ENCODE results near the gene RELT. TPM values are rescaled to one million over a fixed set of nuclear protein-coding genes. Genes with fewer than 3 reads are reported as not detected.

The RELT gene
- total RNA-seq, 1 donor from 2014 or later: 3.5 TPM

GRCh38 chr11:73343076-73343873 is 32.9 kb upstream of the RELT start:
- H3K4me1 Mint-ChIP-seq (ENCODE audit: low read depth): peaks cover 29% of the 10 kb centered on the region
- peak overlapping the region; percentile 51 for H3K27ac Mint-ChIP-seq (ENCODE audit: unreplicated experiment)
- no peak overlapping the region for H3K4me3 Mint-ChIP-seq (ENCODE audit: unreplicated experiment)
- H3K27me3 Mint-ChIP-seq (ENCODE audit: low read depth): no peaks in the 10 kb centered on the region
- no peak for TF ChIP-seq CTCF (IDR thresholded peaks at IDR 0.05)
- DNase-seq (ENCODE audit: low spot score): no peak
- no peaks in the 10 kb centered on the region for H3K9me3 Mint-ChIP-seq (ENCODE audit: low read depth)
- H3K36me3 Mint-ChIP-seq (ENCODE audit: low read depth): peaks cover 10% of the 10 kb centered on the region

GRCh38 chr11:73344191-73344607 is 32.0 kb upstream of the RELT start:
- no peaks in the 10 kb centered on the region for H3K9me3 Mint-ChIP-seq (ENCODE audit: low read depth)
- no peak overlapping the region for H3K4me3 Mint-ChIP-seq (ENCODE audit: unreplicated experiment)
- peaks cover 26% of the 10 kb centered on the region for H3K4me1 Mint-ChIP-seq (ENCODE audit: low read depth)
- TF ChIP-seq CTCF (IDR thresholded peaks at IDR 0.05): no peak
- no peak for DNase-seq (ENCODE audit: low spot score)
- no peaks in the 10 kb centered on the region for H3K27me3 Mint-ChIP-seq (ENCODE audit: low read depth)
- no peak overlapping the region for H3K27ac Mint-ChIP-seq (ENCODE audit: unreplicated experiment)
- H3K36me3 Mint-ChIP-seq (ENCODE audit: low read depth): peaks cover 11% of the 10 kb centered on the region

GRCh38 chr11:73345481-73346160 is 30.6 kb upstream of the RELT start:
- H3K4me1 Mint-ChIP-seq (ENCODE audit: low read depth): peaks cover 27% of the 10 kb centered on the region
- DNase-seq (ENCODE audit: low spot score): no peak
- TF ChIP-seq CTCF (IDR thresholded peaks at IDR 0.05): no peak
- H3K27ac Mint-ChIP-seq (ENCODE audit: unreplicated experiment): peak overlapping the region; percentile 41
- no peaks in the 10 kb centered on the region for H3K9me3 Mint-ChIP-seq (ENCODE audit: low read depth)
- no peaks in the 10 kb centered on the region for H3K27me3 Mint-ChIP-seq (ENCODE audit: low read depth)
- peaks cover 11% of the 10 kb centered on the region for H3K36me3 Mint-ChIP-seq (ENCODE audit: low read depth)
- H3K4me3 Mint-ChIP-seq (ENCODE audit: unreplicated experiment): no peak overlapping the region

GRCh38 chr11:73346186-73346935 is 29.8 kb upstream of the RELT start:
- Mint-ChIP-seq H3K9me3 (ENCODE audit: low read depth) (no peaks in the 10 kb centered on the region), H3K4me1 (ENCODE audit: low read depth) (peaks cover 34% of the 10 kb centered on the region), H3K27me3 (ENCODE audit: low read depth) (no peaks in the 10 kb centered on the region), H3K36me3 (ENCODE audit: low read depth) (peaks cover 11% of the 10 kb centered on the region), H3K4me3 (ENCODE audit: unreplicated experiment) (no peak overlapping the region), H3K27ac (ENCODE audit: unreplicated experiment) (no peak overlapping the region)
- DNase-seq (ENCODE audit: low spot score): no peak
- no peak for TF ChIP-seq CTCF (IDR thresholded peaks at IDR 0.05)

- no peak for DNase-seq (ENCODE audit: low spot score)
- peaks cover 11% of the 10 kb centered on the region for H3K36me3 Mint-ChIP-seq (ENCODE audit: low read depth)
- peak overlapping the region; percentile 59 for H3K27ac Mint-ChIP-seq (ENCODE audit: unreplicated experiment)
- no peaks in the 10 kb centered on the region for H3K27me3 Mint-ChIP-seq (ENCODE audit: low read depth)
- no peaks in the 10 kb centered on the region for H3K9me3 Mint-ChIP-seq (ENCODE audit: low read depth)
- peaks cover 29% of the 10 kb centered on the region for H3K4me1 Mint-ChIP-seq (ENCODE audit: low read depth)
- TF ChIP-seq CTCF (IDR thresholded peaks at IDR 0.05): no peak
- no peak overlapping the region for H3K4me3 Mint-ChIP-seq (ENCODE audit: unreplicated experiment)
These were observed 29.1 kb upstream of the RELT start for GRCh38 chr11:73347067-73347466.
